Gastroesophageal sphincter (tissue), 3 donors: ENCODE data around the gene ZSWIM1.

ENCODE experiments used
- POLR2A ChIP-seq, 2 donors: fragments of 450-650 bp; IDR thresholded peaks; one replicate each; pipeline ENCODE4 v1.6.1; 2017; ENCODE audit warnings: antibody characterized with exemption in 2 of 2, mild to moderate bottlenecking in 2 of 2, moderate library complexity in 1 of 2
- POLR2AphosphoS5 ChIP-seq: sonication (generic); formaldehyde crosslinking; IDR thresholded peaks from one replicate; pipeline ENCODE4 v1.6.1; 2017; ENCODE audit warnings: antibody characterized with exemption
- TF ChIP-seq, protein P1 (sequence below), 4 experiments: fragments of 200-600 bp in 2 of 4; fragments of 450-650 bp in 2 of 4; sonication (generic) in 1 of 4; IDR thresholded peaks; one replicate each; pipeline ENCODE4 v1.5.1; 2017 to 2019; ENCODE audit warnings: antibody characterized with exemption in 4 of 4, mild to moderate bottlenecking in 2 of 4, moderate library complexity in 2 of 4

DNA sequence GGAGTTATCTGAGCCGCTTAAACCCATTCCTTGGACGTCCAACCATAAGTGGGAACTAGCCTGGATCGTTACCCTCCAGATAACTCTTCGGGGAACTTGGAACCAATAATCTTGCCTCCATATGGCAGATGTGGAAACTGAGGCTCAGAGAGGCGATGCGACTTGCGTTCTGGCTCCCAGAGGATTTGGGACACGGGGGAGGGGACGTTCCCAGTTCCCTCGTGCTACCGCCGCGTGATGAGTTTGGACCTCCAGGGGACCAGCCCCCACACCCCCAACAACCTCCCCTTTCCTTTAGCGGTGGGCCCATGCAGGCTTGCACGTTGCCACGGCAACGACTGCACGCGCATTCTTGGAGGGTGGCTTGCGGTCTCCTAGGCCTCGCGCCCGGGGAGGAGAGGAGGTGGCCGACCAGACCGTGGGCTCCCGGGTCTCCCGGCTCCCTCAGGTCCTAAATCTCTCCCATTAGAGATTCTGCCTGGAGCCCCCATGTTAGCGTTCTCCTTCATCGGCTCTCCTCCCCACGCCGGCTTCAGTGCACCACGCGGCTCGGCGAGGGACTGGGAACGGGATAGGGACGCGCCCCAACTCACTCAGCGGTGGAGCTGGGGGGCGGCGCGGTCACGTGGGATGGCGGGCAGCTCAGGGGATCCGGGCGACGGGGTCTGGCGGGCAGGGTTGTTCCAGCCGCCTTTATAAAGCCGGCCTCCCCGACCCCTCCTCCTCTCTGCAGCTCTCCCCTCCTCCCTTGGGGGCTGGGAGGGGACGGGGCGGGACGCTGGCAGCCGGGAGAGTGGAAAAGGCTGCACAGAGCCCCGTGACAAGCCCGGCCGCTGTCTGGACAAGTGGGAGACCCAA, 30.7 kb downstream of the ZSWIM1 start, which contains the start of gene PLTP:
- TF ChIP-seq, protein P1, sequence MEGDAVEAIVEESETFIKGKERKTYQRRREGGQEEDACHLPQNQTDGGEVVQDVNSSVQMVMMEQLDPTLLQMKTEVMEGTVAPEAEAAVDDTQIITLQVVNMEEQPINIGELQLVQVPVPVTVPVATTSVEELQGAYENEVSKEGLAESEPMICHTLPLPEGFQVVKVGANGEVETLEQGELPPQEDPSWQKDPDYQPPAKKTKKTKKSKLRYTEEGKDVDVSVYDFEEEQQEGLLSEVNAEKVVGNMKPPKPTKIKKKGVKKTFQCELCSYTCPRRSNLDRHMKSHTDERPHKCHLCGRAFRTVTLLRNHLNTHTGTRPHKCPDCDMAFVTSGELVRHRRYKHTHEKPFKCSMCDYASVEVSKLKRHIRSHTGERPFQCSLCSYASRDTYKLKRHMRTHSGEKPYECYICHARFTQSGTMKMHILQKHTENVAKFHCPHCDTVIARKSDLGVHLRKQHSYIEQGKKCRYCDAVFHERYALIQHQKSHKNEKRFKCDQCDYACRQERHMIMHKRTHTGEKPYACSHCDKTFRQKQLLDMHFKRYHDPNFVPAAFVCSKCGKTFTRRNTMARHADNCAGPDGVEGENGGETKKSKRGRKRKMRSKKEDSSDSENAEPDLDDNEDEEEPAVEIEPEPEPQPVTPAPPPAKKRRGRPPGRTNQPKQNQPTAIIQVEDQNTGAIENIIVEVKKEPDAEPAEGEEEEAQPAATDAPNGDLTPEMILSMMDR (IDR thresholded peaks at IDR 0.05): no peak
- TF ChIP-seq POLR2A (IDR thresholded peaks at IDR 0.05) (peak; percentile 68 to 88), POLR2AphosphoS5 (peak; percentile 56)
